GM12874 (cell line): ENCODE data around the gene AK9.

ENCODE experiments used
- TF ChIP-seq, protein P1 (sequence below): IDR thresholded peaks from 2 replicates; pipeline ENCODE4 v1.5.1; 2011; ENCODE audit warnings: low read depth, mild to moderate bottlenecking, control low read depth, low read length, moderate library complexity; ENCODE audit not compliant: insufficient read depth

Gene AK9

DNA sequence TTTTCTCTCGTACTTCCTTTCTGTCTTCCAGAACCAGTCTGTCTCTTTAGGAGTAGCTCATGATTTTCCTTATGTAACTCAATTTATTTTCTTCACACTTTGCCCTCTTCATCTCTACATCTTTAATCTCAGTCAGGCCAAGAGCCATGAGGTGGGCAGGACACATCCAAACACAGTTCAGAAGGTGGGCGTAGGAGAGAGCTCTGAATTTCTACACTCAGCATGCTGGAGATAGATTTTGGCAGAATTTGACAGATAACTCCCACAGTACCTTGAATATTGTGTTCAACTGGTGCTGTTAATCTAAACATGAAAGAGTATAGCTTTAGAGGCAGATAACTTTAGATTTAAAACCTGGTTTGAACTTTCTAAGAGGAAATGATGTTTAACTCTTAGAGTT is 184.2 kb downstream of the AK9 start:
- TF ChIP-seq, protein P1, sequence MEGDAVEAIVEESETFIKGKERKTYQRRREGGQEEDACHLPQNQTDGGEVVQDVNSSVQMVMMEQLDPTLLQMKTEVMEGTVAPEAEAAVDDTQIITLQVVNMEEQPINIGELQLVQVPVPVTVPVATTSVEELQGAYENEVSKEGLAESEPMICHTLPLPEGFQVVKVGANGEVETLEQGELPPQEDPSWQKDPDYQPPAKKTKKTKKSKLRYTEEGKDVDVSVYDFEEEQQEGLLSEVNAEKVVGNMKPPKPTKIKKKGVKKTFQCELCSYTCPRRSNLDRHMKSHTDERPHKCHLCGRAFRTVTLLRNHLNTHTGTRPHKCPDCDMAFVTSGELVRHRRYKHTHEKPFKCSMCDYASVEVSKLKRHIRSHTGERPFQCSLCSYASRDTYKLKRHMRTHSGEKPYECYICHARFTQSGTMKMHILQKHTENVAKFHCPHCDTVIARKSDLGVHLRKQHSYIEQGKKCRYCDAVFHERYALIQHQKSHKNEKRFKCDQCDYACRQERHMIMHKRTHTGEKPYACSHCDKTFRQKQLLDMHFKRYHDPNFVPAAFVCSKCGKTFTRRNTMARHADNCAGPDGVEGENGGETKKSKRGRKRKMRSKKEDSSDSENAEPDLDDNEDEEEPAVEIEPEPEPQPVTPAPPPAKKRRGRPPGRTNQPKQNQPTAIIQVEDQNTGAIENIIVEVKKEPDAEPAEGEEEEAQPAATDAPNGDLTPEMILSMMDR = no peak

DNA sequence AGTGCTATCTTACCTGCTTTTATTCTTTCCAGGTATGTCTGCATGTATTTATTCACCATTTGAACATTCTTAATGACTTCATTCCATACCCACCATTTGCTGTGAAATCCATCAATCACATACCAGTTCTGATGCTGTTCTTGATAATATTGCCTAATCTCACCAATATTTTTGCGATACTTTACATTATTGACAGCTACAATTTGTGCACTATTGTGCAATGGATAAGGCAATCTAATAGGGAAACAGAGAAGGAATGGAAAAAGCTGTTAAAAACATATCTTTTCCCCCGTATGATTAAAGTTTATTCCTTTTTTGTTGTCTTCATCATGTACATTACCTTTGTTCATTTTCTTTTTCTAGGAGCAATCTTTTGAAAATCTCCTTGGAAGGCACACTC is 184.7 kb downstream of the AK9 start:
- TF ChIP-seq, protein P1 = no peak

DNA sequence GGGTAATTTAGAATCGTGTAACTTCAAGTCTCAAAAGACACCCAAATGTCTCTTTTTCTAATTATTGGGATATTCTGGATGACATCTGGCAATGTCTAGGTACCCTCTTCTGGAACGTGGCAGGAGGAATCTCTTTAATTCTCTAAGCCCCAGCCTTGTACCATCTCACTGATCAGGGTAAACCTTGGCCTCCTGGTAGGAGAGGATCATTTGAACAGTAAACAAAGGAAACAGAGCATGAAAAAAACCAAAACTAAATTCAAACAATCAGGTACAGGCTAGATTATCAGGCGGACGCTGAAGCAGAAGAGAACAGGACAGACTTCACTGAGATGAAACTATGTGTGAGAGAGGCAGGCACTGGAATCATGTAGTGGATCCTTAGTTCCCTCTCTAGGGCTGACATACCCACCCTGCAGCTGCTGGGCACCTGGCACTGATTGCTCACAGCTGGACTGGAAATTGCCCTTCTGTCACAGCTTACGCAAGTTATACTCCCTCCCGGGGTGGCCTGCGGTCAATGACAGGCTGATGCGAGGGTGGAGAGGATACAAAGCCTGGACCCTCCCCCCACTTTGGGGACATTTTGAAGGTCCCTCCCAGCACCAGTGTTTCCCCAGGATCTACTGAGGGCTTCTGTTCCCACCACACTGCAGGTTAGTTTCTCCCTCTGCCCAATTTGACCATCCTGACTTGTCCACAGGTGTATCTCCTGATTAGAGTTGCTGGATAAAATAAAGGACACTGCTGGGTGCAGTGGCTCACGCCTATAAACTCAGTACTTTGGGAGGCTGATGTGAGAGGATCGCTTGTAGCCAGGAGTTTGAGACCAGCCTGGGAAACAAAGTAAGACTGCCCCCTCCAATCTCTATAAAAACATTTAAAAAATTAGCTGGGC is 187.4 kb downstream of the AK9 start:
- TF ChIP-seq, protein P1 = no peak

DNA sequence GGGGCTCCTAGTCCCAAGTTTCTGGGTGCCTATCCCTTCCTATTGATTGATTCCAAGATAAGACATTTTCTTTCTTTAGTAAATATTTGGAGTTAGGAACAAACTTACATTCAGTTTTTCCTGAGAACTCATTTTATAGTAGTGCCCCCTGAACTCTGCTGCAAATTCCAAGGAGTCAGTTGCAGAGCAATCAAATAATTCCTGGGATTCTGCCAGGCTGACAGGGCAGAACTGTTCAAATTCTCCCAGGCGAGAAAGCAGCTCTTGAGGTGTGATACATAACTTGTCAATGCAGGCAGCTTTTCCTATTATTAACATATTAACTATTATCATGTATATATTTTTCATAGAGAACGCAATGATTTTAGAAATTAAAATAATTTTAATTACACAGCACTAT is 192.1 kb downstream of the AK9 start:
- TF ChIP-seq, protein P1 = no peak

DNA sequence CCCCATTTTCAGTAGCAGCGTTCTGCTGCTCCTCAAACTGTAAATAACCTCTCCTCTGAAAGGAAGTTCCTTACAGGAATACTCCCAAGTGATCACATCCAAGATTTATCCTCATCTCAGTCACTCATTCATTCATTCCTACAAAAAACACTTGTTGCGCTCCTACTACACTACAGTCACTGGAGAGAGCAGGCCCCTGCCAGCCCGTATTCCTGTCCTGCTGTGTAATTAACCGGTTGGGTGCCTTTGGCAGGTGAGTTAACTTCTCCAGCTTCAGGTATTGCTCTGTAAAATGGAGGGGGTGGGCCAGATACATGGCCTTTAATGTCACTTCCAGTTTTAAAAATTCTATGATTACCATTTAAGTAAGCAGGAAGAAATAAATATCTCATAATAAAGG is 192.9 kb downstream of the AK9 start:
- TF ChIP-seq, protein P1 = no peak

DNA sequence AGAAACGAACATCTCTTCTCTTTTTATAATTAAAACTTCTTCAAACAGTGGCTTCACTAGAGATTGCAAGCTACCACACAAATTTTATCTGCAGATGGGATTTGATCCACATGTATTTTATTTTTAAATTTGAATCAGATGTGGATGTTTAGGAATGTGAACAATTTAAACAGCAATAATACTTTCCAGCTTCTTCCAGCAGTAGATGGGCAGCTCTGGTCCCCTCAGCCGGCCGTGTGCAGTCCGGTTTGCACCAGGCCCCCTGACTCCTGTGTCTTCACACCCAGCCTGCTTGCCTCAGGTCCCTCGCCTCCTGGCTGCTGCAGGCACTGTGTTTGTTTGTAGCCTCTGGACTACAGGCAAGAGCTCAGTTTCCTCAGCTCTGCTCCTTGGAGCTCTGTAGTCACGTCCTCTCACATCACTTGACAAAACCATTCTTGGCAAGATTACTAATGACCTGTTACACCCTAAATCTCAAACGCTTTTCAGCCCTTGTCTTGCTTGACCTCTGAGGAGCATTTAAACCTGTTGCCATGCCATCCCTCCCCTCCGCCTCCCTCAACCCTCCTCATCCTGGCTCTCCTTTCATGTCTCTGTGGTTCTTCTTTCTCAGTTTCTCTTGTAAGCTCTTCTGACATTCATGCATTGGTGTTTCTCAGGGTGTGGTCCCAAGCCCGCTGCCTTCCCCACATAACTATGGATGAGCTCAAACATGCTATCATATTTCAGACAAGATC is 194.8 kb downstream of the AK9 start:
- TF ChIP-seq, protein P1 = no peak

DNA sequence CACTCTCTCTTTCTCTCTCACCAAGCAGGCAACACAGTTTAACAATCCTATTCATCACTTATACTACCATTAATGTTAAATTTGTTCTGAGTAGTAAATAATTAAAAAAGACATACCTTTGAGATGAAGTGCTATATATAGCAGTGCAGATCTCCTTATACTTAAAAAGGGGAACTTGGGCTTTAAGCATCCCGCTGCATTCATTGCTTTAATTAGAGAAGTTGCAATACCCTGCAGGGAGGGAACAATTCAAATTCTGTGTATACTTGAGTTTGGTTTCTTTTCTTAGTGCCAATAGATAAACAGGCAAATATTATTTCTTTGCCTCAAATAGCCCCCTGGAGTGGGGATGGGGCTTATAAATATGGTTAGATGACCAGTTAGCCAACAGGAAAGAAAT is 197.1 kb downstream of the AK9 start:
- TF ChIP-seq, protein P1 = no peak
